T follicular helper cell (primary cell): ENCODE results near the gene NOS1.

Experiments used
- DNase-seq: peaks from one replicate; pipeline ENCODE4 v3.0.0-alpha.2; 2020; ENCODE audit warnings: low read depth

NOS1 gene

GRCh38 chr12:117172168-117172567, 189.3 kb downstream of the NOS1 start:
- DNase-seq = no peak

- DNase-seq = no peak
These were observed 189.8 kb downstream of the NOS1 start for GRCh38 chr12:117171499-117172162.

GRCh38 chr12:117169548-117169947, 191.9 kb downstream of the NOS1 start:
- no peak for DNase-seq

DNA sequence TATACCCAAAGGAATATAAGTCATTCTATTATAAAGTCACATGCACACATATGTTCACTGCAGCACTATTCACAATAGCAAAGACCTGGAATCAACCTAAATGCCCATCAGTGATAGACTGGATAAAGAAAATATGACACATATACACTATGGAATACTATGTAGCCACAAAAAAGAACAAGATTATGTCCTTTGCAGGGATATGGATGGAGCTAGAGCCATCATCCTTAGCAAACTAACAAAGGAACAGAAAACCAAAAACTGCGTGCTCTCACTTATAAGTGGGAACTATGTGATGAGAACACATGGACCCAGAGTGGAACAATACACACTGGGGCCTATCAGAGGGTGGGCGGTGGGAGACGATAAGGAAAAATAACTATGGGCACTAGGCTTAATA, 192.4 kb downstream of the NOS1 start:
- no peak for DNase-seq

DNA sequence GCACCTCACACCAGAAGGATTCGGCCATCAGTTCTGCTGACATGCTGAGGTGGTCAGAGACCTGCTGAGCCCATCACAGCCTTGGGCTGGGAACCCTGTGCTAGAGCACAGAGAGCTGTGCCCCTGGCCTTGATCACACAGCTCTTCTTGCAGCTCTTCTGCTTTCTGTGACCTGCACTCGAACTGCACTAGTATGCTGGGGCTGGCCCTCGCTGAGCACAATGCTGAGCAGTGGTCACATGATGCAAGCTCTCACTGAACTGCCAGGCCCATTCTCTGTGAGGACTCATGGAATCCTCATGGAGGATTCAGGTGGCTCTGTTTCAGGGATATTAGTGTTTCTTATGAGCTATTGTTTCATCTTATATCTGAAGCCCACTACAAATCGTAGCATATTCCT, 193.7 kb downstream of the NOS1 start:
- no peak for DNase-seq

DNA sequence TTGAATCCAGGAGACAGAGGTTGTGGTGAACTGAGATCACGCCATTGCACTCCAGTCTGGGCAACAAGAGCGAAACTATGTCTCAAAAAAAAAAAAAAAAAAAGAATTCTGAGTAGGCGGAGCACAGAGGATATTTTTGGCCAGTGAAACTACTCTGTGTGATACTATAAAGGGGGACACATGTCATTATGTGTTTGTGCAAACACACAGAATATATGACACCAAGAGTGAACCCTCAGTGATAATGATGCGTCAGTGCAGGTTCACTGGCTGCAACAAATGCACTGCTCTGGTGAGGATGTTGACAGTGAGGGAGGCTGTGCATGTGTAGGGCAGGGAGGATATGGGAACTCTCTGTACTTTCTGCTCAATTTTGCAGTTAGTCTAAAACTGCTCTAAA, 195.3 kb downstream of the NOS1 start:
- DNase-seq = no peak

DNA sequence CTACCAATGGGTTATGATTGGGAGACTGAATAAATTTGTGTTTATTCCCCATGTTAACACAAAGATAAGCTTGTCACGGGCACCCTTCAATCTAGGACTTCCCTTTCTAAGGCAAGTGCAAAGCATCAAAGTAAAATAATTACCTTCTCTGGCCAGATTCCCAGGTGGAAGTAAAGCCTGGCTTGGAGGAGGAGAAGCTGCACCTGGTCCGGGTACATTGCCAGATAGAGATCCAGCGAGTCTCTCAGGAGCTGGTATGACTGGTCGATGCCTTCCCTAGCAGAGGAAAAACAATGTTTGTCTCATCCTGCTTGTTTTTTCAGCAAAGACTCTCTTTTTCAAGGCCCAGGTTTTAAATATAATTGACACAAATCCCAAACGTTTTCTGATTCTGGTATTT, 196.1 kb downstream of the NOS1 start:
- no peak for DNase-seq

- no peak for DNase-seq
These were observed 198.8 kb downstream of the NOS1 start for GRCh38 chr12:117162633-117163032.

DNA sequence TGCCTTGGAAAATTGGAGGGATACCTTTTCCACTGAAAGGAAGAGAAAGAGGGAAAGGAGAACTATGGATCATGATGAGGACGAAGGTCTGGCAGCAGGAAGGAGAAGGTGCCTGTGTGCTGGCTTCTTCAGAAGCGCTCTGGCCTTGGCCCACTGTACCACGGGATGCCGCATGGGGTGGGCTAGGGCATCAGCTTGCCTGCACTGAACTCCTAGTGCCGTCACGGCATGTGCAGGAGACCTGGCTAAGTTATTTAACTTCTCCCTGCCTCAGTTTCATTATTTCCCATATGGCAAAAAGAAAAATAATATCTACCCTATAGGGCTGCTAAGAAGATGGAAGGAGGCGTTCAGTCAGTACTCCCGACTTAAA, 199.3 kb downstream of the NOS1 start:
- no peak for DNase-seq

DNA sequence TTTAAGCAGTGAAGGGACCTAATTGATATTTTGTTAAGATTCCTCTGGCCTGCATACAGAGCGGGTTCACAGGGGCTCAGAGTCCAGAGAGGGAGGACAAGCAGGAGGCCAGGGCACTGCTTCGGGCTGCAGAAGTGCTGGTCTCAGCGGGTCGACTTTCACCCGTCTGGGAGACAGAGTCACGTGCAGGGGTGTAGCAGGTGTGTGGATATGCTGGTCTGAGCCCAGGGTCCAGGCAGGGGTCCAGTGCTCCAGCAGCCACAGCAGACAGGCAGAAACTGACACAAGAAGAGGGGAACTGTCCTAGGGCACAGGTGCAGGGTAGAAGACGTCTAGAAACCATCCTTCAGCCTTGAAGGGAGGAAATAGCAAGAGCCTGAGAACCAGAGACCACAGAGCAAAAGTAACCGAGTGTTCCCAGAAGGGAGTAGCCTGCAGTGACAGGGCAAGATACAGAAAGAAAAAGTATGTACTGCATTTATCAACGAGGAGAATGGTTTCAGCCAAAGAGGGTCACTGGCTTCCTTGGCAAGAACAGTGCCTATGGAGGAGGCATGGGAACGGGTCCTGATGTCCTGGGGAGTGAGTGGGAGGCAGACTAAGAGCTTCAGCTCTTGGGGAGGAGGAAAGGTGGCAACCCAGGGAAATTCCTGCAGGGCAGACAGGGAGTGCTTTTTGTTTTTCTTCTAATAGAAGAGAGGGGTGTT, 199.8 kb downstream of the NOS1 start:
- DNase-seq = no peak

DNA sequence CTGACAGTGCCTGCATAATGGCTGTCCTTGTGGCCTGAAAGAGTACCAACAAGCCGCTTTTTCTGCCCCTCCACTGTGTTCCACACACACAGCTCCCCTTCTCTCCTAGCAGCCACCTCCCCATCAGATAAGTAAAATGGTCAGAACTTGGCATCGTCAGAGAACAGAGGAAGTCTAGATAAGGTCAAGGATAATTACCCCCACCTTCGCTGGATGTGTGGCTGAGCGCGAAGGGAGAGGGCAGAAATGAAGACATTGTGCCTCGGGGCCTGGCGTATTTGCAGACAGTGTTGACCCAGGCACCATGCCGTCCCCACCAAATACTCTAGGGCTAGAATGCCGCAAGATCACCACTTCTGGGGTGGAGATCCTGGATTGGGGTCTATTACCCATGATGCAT, 201.8 kb downstream of the NOS1 start:
- DNase-seq = no peak

GRCh38 chr12:117158911-117159553, 202.4 kb downstream of the NOS1 start:
- no peak for DNase-seq
